COLO668 (cell line): ENCODE measurements around the gene NKAIN4.

Source experiments
- DNase-seq: peaks from one replicate; lab custom pipeline; 2025; ENCODE audit not compliant: unreplicated experiment; lab: John Stamatoyannopoulos, UW

Gene NKAIN4

GRCh38 chr20:63238514-63239125 lies 15.6 kb downstream of the NKAIN4 start:
- no peak for DNase-seq

GRCh38 chr20:63238031-63238430 lies 16.2 kb downstream of the NKAIN4 start:
- no peak for DNase-seq

DNA sequence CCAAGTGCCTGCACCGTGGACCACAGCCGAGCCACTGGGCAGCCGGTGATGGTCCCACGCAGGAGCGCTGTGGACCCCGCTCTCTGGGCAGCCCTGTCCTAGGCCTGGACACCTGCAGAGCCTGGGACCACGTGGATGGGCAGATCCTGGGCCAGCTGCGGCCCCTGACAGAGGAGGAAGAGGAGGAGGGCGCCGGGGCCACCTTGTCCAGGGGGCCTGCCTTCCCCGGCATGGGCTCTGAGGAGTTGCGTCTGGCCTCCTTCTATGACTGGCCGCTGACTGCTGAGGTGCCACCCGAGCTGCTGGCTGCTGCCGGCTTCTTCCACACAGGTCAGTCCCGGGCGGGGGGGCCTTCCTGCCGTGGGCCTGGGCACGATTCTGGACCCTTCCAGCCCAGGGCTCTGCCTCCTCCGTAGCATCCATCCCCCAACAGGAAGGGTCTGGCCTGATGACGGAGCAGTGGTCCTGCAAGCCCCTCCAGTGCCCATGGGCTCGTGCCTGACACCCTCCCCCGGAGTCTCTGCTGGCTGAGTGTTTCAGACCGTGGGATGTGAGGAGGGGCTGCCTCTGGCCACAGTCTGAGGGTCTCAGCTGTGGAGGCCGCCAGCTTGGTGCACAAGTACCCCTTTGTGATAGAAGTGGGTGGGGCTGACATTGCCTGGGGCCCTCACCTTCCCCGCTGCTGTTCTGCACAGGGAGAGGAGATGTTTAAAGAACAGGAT lies 18.0 kb downstream of the NKAIN4 start:
- no peak for DNase-seq

DNA sequence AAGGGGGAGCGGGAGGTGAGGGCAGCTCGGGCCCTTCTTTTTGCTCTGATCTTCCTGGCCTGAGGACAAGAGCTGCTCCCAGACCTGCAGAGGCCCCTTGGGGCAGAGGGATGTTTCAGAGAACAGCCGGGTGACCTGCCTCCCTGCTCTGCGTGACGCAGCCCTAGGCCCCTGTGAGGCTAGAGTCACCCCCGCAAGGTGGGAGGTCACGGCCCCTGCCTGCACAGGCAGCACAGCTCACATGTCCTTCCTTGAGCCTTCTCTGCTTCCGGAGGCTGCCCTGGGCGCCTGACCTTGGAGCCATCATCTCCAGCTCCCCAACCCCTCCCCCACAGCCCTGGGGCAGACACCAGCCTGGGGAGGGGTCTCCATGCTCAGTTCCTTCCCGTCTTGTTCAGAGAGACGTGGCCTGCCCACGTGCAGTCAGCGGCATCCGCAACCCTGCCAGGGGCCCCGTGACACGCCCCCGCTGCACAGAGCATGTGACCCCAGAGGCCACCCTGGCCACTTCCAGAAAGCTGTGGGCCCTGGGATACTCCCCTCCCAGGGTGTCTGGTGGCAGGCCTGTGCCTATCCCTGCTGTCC lies 18.8 kb downstream of the NKAIN4 start, which contains the start of gene BIRC7:
Gene BIRC7 (plus strand): TSS at position 507 of the 585 bp plus-strand sequence. CDS start 192 bp downstream, outside the sequence.
- no peak for DNase-seq

DNA sequence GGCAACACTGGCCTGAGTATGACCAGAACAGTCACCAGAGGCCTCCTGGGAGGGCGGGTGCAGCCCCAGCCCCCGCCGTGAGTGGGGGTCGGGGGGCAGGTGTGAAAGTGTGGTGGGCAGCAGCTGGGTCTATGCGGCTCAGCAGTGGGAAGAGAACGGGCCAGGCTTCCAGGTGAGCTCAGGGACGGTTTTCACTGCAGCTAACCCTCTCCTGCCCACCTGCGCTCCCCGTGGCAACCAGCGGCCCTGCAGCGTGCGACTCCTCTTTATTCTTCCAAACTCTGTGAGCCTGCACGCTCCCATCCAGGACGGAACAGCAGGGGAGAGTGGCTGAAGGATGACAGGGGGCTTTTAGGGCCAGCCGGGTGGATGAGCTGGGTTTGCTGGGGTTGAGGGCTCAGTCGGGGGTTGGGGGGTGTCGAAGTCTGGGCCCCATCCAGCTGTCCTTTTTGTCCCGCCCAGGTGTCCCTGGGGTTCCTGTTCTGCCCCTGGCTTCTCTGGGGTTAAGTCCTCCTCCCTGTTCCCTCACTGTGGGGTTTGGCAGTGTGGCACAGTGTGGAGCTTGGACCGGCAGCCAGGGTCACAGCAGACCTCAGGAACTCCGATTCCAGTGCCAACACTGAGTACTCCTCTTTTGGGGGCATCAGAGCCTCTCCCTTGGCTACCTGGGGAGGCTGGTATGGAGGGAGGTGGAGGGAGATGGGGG lies 19.4 kb downstream of the NKAIN4 start:
- DNase-seq, result peak; percentile 58

- DNase-seq, result no peak
Observed at GRCh38 chr20:63233924-63234323, 20.3 kb downstream of the NKAIN4 start.

DNA sequence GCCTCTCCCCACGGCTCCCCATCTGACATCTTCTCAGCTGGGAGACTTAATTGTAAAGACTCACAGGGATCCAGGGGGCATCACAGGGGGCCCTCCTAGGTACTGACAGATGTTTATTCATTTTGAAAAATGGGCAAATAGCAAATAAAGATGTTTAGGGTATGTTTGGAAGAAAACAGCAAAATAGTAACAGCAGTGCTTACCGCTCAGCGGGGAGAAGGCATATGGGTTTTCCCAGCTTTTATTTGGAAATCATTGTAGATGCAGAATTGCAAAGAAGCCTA lies 21.3 kb downstream of the NKAIN4 start:
- no peak for DNase-seq

DNA sequence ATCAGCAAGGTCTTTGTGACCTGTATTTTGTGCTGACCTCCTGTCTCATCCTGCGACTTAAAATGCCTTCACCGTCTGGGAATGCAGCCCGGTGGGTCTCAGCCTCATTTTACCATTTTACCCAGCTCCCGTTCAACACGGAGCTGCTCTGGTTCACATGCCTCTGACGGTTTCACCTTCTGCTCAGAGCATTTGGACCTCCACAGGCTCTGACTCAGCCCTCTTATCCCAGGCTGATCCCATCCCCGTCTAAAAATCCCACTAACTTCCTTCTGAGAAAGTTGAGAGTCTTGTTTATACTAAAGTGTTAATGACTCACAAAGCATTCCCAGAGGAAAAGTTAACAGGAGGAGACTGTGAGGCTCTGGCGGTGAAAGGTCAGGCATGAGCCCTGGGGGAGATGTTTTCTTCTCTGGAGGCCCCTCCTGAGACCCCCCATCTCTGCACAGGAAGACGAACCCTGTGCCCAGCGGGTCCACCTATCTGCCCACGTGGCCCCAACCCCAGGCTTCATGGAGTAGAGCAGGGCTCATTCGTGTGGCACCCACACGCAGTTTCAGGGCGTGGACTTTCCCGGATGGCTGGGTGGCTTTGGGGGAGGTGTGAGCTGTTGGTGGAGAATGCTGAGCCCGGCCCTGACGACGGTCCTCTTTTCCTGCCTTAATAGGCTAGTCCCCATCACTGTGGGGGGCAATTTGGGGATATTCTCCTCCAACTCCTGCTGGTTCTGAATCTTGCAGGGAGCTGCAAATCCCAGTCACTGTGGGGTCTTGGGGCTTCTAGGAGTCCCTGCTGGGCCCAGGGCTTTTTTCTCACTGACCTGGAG lies 21.8 kb downstream of the NKAIN4 start:
- no peak for DNase-seq

DNA sequence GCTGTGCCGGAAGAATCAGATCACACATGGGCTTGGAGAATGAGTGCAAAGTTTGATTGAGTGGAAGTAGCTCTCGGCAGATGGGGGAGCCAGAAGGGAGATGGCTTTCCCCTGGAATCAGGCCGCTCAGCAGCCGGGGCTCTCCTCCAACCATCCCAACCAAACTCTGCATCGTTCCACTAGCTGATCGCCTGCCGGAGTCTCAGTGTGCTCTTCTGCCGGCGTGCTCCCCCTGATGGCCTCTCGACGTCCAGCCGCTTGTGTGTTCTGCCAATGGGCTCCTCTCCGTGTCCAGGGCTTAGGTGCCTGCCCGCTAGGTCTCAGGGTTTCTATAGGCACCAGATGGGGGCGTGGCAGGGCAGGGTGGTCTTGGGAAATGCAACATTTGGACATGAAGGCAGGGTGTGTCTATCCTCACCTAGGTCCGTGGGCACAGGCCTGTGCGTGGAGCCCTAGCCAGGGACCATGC lies 23.4 kb downstream of the NKAIN4 start:
- peak; percentile 52 for DNase-seq

DNA sequence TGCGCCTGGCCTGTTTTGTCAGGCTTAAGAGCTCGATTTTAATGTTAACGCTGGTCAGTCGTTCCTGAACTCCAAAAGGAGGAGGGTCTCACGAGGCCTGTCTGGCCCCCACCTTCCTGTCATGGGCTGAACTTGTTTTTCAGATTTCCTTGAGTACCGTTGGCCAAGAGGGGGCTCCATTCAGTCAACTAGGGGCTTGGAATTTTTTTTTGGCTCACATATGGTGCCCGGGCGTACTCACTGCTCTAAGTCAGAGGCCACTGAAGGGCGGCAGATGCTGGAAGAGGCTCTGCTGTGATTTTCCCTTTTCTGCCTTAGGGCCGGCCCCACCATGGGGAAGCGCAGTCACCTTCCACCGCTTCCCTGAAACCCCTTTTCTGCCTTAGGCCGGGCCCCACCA lies 25.5 kb downstream of the NKAIN4 start:
- no peak for DNase-seq

DNA sequence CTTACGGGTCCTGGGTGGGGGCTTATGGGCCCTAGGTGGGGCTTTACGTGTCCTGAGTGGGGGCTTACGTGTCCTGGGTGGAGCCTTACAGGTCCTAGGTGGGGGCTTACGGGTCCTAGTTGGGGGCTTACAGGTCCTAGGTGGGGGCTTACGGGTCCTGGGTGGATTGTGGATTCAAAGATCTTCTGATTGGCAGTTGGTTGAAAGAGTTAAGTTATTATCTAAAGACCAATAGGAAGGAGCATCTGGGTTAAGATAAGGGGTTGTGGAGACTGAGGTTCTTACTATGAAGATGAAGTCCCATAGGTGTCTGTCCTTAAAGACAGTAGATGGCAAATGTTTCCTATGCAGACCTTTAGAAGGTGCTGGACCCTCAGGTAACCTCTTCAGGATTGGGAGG lies 27.0 kb downstream of the NKAIN4 start:
- DNase-seq, result no peak

- no peak for DNase-seq
Observed at GRCh38 chr20:63226042-63226943, 28.0 kb downstream of the NKAIN4 start.

DNA sequence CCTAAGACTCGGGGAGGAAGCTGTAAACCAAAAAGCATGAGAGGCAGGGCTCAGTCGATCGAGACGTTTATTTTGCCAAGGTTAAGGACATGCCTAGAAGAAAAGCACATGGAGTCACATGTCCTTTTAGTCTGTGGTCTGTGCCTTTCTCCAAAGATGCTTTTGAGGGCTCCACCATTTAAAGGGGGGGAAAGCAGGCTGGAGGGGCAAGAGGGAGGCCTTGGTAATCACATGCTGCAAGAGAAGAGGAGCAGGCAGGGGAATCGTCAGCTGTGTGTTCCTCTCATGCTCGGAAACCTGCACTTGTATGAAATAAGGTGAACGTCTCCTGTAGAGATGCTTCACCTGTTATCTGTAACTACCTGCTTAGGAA lies 29.2 kb downstream of the NKAIN4 start:
- DNase-seq, result no peak

- peak; percentile 76 for DNase-seq
Observed at GRCh38 chr20:63224412-63225081, 29.7 kb downstream of the NKAIN4 start.

DNA sequence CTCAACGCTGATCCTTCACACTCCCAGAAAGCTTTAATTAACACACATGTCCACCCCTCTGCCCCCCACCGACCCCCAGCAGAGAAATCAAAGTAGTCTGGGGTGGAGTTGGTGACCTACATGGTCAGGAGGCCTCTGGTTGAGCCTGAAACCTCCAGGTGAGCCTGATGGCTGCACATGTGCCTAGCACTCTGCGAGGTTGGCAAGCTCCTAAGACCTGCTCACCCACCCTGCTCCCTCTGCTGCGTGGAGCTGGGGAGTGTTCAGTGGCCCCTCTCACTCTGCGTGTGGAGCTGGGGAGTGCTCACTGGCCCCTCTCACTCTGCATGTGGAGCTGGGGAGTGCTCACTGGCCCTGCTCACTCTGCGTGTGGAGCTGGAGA lies 30.4 kb downstream of the NKAIN4 start:
- no peak for DNase-seq

DNA sequence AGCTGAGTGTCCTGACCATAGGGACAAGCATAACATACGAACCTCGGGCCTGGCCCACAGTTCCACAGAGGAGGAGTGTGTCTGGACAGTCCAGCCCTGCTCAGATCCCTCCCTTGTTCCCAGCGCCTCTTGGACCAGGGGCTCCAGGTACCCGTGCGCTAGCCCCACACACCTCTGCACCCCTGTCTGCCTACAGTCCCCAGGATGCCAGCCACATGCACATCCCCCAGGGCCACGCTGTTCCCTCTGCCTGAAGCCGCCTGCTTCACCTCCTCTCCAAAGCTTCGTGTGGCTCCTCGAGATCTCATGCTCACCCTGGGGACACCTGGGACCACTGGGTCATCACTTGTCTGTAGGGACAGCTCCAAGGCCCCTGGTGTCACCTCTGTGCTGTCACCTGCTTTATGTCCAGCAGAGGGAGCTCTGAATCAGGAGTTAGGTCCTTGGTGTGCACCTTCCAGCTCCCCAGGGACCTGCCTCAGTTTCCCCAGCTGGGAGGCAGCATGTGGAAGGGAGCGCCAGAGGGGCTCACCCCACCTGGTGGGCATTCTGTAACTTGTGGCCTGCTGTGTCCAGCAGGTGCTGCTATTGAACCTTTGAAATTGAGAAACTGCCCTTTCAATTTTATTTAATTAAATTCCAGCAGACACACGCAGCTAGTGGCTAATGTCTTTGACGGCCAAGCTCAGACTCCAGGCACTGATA lies 31.0 kb downstream of the NKAIN4 start:
- peak; percentile 44 for DNase-seq

DNA sequence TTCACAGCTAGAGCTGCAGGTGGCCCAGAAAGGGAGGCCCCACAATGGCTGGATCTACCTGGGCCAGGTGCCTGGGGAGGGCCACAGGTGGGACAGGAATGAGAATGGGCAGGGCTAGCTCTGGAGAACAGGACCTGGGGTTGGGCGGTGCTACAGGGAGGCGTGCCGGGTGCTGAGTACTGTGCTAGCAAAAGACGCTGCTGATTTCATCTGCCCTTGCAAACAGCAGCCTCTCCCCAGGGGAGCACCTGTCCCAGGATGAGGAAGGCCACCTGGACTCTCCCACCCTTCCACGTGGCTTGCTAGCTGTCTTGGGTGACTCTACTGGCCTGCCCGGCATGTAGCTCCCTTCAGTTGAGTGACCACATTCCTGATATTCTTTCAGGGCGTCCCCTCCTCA lies 31.7 kb downstream of the NKAIN4 start:
- DNase-seq, result peak; percentile 80

DNA sequence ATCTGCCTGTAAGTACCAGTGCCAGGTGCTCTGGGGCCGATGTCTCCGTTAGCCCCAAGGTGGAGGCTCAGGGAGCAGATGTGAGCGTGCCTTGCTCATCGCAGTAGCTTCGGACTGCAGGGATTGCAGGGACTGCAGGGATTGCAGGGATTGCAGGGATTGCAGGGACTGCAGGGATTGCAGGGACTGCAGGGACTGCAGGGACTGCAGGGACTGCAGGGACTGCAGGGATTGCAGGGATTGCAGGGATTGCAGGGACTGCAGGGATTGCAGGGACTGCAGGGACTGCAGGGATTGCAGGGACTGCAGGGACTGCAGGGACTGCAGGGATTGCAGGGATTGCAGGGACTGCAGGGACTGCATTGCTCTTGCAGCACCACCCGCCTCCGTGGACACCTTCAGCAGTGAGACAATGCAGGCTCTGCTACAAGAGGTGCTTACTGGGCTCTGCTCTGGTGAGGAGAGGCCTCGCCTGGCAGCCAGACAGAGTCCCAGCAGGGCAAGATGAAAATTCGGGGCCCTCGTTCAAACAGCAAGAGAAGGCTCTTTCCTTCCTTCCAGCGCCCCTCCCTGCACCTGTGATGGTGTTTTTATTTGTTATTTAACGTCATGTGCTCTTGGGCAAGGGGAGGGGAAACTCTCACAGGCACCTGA lies 32.7 kb downstream of the NKAIN4 start:
- DNase-seq, result peak; percentile 32
